ENCODE measurements around the gene HFE. TPM values are rescaled to one million over a fixed set of nuclear protein-coding genes. Genes with fewer than 3 reads are reported as not detected.

Gene HFE
- total and polyA plus RNA-seq, 2 donors from 2014 or later: 6.3 to 10.6 TPM

GRCh38 chr6:26104457-26105108 lies 17.4 kb downstream of the HFE start:
- no peak for FAIRE-seq
- Histone ChIP-seq H3K4me3 (ENCODE audit: low read length in 3 of 3) (peak overlapping the region; percentile 73 to 98 (median 87)), H3K9me3 (ENCODE audit: control insufficient read depth in 2 of 3, insufficient read depth in 1 of 3, low read length in 3 of 3) (no peaks in the 10 kb centered on the region), H3K9ac (ENCODE audit: low read length in 3 of 3) (peak overlapping the region; percentile 63 to 98 (median 78)), H3K4me1 (ENCODE audit: control insufficient read depth in 2 of 3, insufficient read depth in 2 of 3, low read depth in 1 of 3, low read length in 3 of 3) (peaks cover 0 to 5% (median 3%) of the 10 kb centered on the region in 3 donors), H3K36me3 (ENCODE audit: control insufficient read depth in 2 of 3, insufficient read depth in 3 of 3, low read length in 3 of 3) (no peaks in the 10 kb centered on the region), H3K27ac (ENCODE audit: low read depth in 2 of 2, low read length in 2 of 2) (peak overlapping the region; percentile 79 to 96), H3K27me3 (ENCODE audit: control insufficient read depth, insufficient read depth, low read length) (no peaks in the 10 kb centered on the region)
- DNase-seq: peak in 3 of 5 donors; percentile 31 to 64 (median 53)
- intact Hi-C loops (cut with DNase I): no loop called here
- no peak for TF ChIP-seq CTCF (IDR thresholded peaks at IDR 0.05; ENCODE audit: borderline replicate concordance, extremely low read depth, insufficient read depth)

GRCh38 chr6:26105109-26105730 lies 18.0 kb downstream of the HFE start:
- H3K27ac ChIP-seq (ENCODE audit: low read depth in 2 of 2, low read length in 2 of 2): no peak overlapping the region

GRCh38 chr6:26105842-26106241 lies 18.6 kb downstream of the HFE start:
- H3K27ac ChIP-seq (ENCODE audit: low read depth in 2 of 2, low read length in 2 of 2): no peak overlapping the region
- H3K9me3 ChIP-seq (ENCODE audit: control insufficient read depth in 2 of 3, insufficient read depth in 1 of 3, low read length in 3 of 3): no peaks in the 10 kb centered on the region
- H3K9ac ChIP-seq (ENCODE audit: low read length in 3 of 3): no peak overlapping the region
- DNase-seq: no peak
- H3K36me3 ChIP-seq (ENCODE audit: control insufficient read depth in 2 of 3, insufficient read depth in 3 of 3, low read length in 3 of 3): no peaks in the 10 kb centered on the region
- no peak for FAIRE-seq
- H3K27me3 ChIP-seq (ENCODE audit: control insufficient read depth, insufficient read depth, low read length): no peaks in the 10 kb centered on the region
- peaks cover 0 to 5% (median 3%) of the 10 kb centered on the region in 3 donors for H3K4me1 ChIP-seq (ENCODE audit: control insufficient read depth in 2 of 3, insufficient read depth in 2 of 3, low read depth in 1 of 3, low read length in 3 of 3)
- intact Hi-C loops (cut with DNase I): no loop called here
- TF ChIP-seq CTCF (IDR thresholded peaks at IDR 0.05; ENCODE audit: borderline replicate concordance, extremely low read depth, insufficient read depth): no peak
- no peak overlapping the region for H3K4me3 ChIP-seq (ENCODE audit: low read length in 3 of 3)

More at GRCh38 chr6:26105109-26105730, 18.0 kb downstream of the HFE start:
- DNase-seq (no peak), FAIRE-seq (no peak)
- no peak for TF ChIP-seq CTCF (IDR thresholded peaks at IDR 0.05; ENCODE audit: borderline replicate concordance, extremely low read depth, insufficient read depth)
- intact Hi-C loops (cut with DNase I): no loop called here
- Histone ChIP-seq H3K4me1 (ENCODE audit: control insufficient read depth in 2 of 3, insufficient read depth in 2 of 3, low read depth in 1 of 3, low read length in 3 of 3) (peaks cover 0 to 5% (median 3%) of the 10 kb centered on the region in 3 donors), H3K27me3 (ENCODE audit: control insufficient read depth, insufficient read depth, low read length) (no peaks in the 10 kb centered on the region), H3K4me3 (ENCODE audit: low read length in 3 of 3) (no peak overlapping the region), H3K9ac (ENCODE audit: low read length in 3 of 3) (no peak overlapping the region), H3K36me3 (ENCODE audit: control insufficient read depth in 2 of 3, insufficient read depth in 3 of 3, low read length in 3 of 3) (no peaks in the 10 kb centered on the region), H3K9me3 (ENCODE audit: control insufficient read depth in 2 of 3, insufficient read depth in 1 of 3, low read length in 3 of 3) (no peaks in the 10 kb centered on the region)
